GM18517 (cell line): ENCODE data around the gene BTG2.
A peak's percentile ranks its signal among the peaks of the same experiment; 100 is the strongest.
"Not testable (repeated sequence)": the region's sequence is repeated elsewhere in the genome, so short reads cannot be mapped to it uniquely, and the experiment has no call there.

Experiments
- ATAC-seq: cut with Tn5 transposase; IDR thresholded peaks from one replicate; pipeline ENCODE4 v1.9.1; 2021; ENCODE audit warnings: mild to moderate bottlenecking, moderate library complexity; ENCODE audit not compliant: unreplicated experiment

BTG2 gene

GRCh38 chr1:203314025-203314759, 8.9 kb downstream of the BTG2 start:
- not testable (repeated sequence) for ATAC-seq

- ATAC-seq, result no peak
Observed at GRCh38 chr1:203316626-203317093, 11.3 kb downstream of the BTG2 start.

- ATAC-seq, result no peak
Observed at GRCh38 chr1:203317429-203318228, 12.3 kb downstream of the BTG2 start.

- no peak for ATAC-seq
Observed at GRCh38 chr1:203318229-203318517, 12.9 kb downstream of the BTG2 start.

GRCh38 chr1:203320591-203321272, 15.4 kb downstream of the BTG2 start:
- ATAC-seq, result peak; percentile 52

GRCh38 chr1:203321273-203322052, 16.1 kb downstream of the BTG2 start:
- no peak for ATAC-seq

GRCh38 chr1:203322500-203323179, 17.3 kb downstream of the BTG2 start:
- ATAC-seq, result no peak

GRCh38 chr1:203323587-203323986, 18.3 kb downstream of the BTG2 start:
- no peak for ATAC-seq

- no peak for ATAC-seq
Observed at GRCh38 chr1:203324105-203325025, 19.0 kb downstream of the BTG2 start.

- peak; percentile 32 for ATAC-seq
Observed at GRCh38 chr1:203325026-203325417, 19.7 kb downstream of the BTG2 start.

GRCh38 chr1:203325418-203326091, 20.2 kb downstream of the BTG2 start:
- no peak for ATAC-seq

GRCh38 chr1:203326830-203327683, 21.7 kb downstream of the BTG2 start:
- ATAC-seq, result peak; percentile 54

- ATAC-seq, result peak; percentile 30
Observed at GRCh38 chr1:203327684-203328457, 22.6 kb downstream of the BTG2 start.

- no peak for ATAC-seq
Observed at GRCh38 chr1:203328714-203329122, 23.4 kb downstream of the BTG2 start.

GRCh38 chr1:203331224-203331623, 25.9 kb downstream of the BTG2 start:
- no peak for ATAC-seq

GRCh38 chr1:203335503-203335902, 30.2 kb downstream of the BTG2 start:
- no peak for ATAC-seq

- ATAC-seq, result no peak
Observed at GRCh38 chr1:203336097-203336496, 30.8 kb downstream of the BTG2 start.
